Prostate gland (tissue), 2 donors: ENCODE data around the gene FES.
"Not testable (repeated sequence)": the region's sequence is repeated elsewhere in the genome, so short reads cannot be mapped to it uniquely, and the experiment has no call there.

ENCODE experiments used
- POLR2AphosphoS5 ChIP-seq: sonication (generic); formaldehyde crosslinking; IDR thresholded peaks from one replicate; pipeline ENCODE4 v1.6.1; 2017; ENCODE audit warnings: antibody characterized with exemption
- TF ChIP-seq, protein P1 (sequence below), 4 experiments: fragments of 200-600 bp in 2 of 4; fragments of 450-650 bp in 2 of 4; sonication (generic) in 2 of 4; IDR thresholded peaks; 1 replicate in 3 of 4; 2 replicates in 1 of 4; pipeline ENCODE4 v1.5.1; 2016 to 2019; ENCODE audit warnings: antibody characterized with exemption in 4 of 4, mild to moderate bottlenecking in 2 of 4, moderate library complexity in 2 of 4

DNA sequence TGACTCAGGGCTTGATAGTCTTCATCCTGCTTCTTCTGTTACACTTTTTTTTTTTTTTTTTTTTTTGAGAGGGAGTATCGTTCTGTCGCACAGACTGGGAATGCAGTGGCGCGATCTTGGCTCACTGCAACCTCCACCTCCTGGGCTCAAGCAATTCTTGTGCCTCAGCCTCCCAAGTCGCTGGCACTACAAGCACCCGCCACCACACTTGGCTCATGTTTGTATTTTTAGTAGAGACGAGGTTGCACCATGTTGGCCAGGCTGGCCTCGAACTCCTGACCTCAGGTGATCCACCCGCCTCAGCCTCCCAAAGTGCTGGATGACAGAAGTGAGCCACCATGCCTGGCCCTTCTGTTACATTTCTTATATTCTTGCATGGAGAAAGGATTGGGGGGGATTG, 9.3 kb upstream of the FES start:
- TF ChIP-seq, protein P1, sequence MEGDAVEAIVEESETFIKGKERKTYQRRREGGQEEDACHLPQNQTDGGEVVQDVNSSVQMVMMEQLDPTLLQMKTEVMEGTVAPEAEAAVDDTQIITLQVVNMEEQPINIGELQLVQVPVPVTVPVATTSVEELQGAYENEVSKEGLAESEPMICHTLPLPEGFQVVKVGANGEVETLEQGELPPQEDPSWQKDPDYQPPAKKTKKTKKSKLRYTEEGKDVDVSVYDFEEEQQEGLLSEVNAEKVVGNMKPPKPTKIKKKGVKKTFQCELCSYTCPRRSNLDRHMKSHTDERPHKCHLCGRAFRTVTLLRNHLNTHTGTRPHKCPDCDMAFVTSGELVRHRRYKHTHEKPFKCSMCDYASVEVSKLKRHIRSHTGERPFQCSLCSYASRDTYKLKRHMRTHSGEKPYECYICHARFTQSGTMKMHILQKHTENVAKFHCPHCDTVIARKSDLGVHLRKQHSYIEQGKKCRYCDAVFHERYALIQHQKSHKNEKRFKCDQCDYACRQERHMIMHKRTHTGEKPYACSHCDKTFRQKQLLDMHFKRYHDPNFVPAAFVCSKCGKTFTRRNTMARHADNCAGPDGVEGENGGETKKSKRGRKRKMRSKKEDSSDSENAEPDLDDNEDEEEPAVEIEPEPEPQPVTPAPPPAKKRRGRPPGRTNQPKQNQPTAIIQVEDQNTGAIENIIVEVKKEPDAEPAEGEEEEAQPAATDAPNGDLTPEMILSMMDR (IDR thresholded peaks at IDR 0.05): not testable (repeated sequence)
- TF ChIP-seq POLR2AphosphoS5: not testable (repeated sequence)
